Panc1 (cell line): ENCODE measurements around the gene C2CD4A. TPM values are rescaled to one million over a fixed set of nuclear protein-coding genes. Genes with fewer than 3 reads are reported as not detected.
A peak's percentile ranks its signal among the peaks of the same experiment; 100 is the strongest.

Source experiments
- ATAC-seq: fragments of 200-7000 bp; cut with Tn5 transposase; 2 replicates; pipeline ENCODE4 v1.9.1; 2020; ENCODE audit warnings: mild to moderate bottlenecking, moderate library complexity
- BruUV-seq: library from RNA; stranded (reverse); fragments of 400-500 nt; replicated peaks from 2 replicates; lab custom pipeline; 2021; lab: Mats Ljungman, UMichigan
- CTCF ChIA-PET: fragments of 300-600 bp; sonication (Branson Sonifier 250); formaldehyde crosslinking; loops from one replicate; lab custom pipeline; 2022; ENCODE audit warnings: antibody characterized with exemption; lab: Charles Lee
- POLR2A ChIA-PET: fragments of 300-600 bp; sonication (Branson Sonifier 250); formaldehyde crosslinking; loops from one replicate; lab custom pipeline; 2022; ENCODE audit warnings: antibody characterized with exemption; lab: Charles Lee
- DNase-seq: peaks from one replicate; pipeline ENCODE4 v3.0.0-alpha.2; 2010; ENCODE audit warnings: low read depth, low spot score
- H3K27ac ChIP-seq: 2 replicates; pipeline ENCODE4 v1.5.1; 2011; ENCODE audit warnings: mild to moderate bottlenecking, low read length, inconsistent platforms
- H3K27me3 ChIP-seq: fragments of 200-500 bp; sonication (Bioruptor generic); 2 replicates; pipeline ENCODE4 v1.6.0; 2014; ENCODE audit warnings: low read length, inconsistent platforms; ENCODE audit not compliant: control insufficient read depth, insufficient read depth
- H3K36me3 ChIP-seq: fragments of 200-500 bp; sonication (Bioruptor generic); 2 replicates; pipeline ENCODE4 v1.5.1; 2014; ENCODE audit warnings: inconsistent platforms, mild to moderate bottlenecking, low read length, moderate library complexity; ENCODE audit not compliant: control insufficient read depth, insufficient read depth
- H3K4me1 ChIP-seq: 2 replicates; pipeline ENCODE4 v1.5.1; 2011; ENCODE audit warnings: inconsistent platforms, mild to moderate bottlenecking, low read length, moderate library complexity; ENCODE audit not compliant: control insufficient read depth, insufficient read depth
- H3K4me3 ChIP-seq, 2 experiments: 2 replicates each; pipeline ENCODE4 v1.5.1; 2011 to 2012; ENCODE audit warnings: low read depth in 2 of 2, low read length in 2 of 2, mild to moderate bottlenecking in 2 of 2, inconsistent platforms in 1 of 2, moderate library complexity in 1 of 2
- H3K9me3 ChIP-seq: fragments of 200-500 bp; sonication (Bioruptor generic); 2 replicates; pipeline ENCODE4 v1.5.1; 2014; ENCODE audit warnings: low read depth, mild to moderate bottlenecking, inconsistent platforms, low read length, moderate library complexity; ENCODE audit not compliant: control insufficient read depth, insufficient read depth
- CTCF ChIP-seq: fragments of 450-650 bp; IDR thresholded peaks from 2 replicates; pipeline ENCODE4 v1.5.1; 2017; ENCODE audit warnings: mild to moderate bottlenecking
- POLR2AphosphoS5 ChIP-seq: IDR thresholded peaks from 2 replicates; pipeline ENCODE4 v1.6.1; 2012; ENCODE audit warnings: mild to moderate bottlenecking, low read depth, low read length, moderate library complexity
- REST ChIP-seq, 2 experiments: IDR thresholded peaks; 2 replicates each; pipeline ENCODE4 v1.6.1; 2011 to 2012; ENCODE audit warnings: low read depth in 2 of 2, control low read depth in 1 of 2, low read length in 1 of 2, mild to moderate bottlenecking in 1 of 2, moderate library complexity in 1 of 2; ENCODE audit not compliant: insufficient read depth in 1 of 2
- SIN3A ChIP-seq: IDR thresholded peaks from 2 replicates; pipeline ENCODE4 v1.6.1; 2012; ENCODE audit warnings: low read depth, mild to moderate bottlenecking, low read length, moderate library complexity, borderline replicate concordance; ENCODE audit not compliant: insufficient read depth
- TCF7L2 ChIP-seq: IDR thresholded peaks from 2 replicates; pipeline ENCODE4 v1.6.1; 2011; ENCODE audit warnings: mild to moderate bottlenecking, low read depth, low read length, inconsistent platforms
- in situ Hi-C: cut with HindIII; loops from 2 replicates; pipeline ENCODE4 v1.10.0; 2016; ENCODE audit warnings: low sequenced_read_pairs, low pct_unique_long_range_greater_than_20kb
- intact Hi-C: fragments of 100-400 bp; cut with micrococcal nuclease; formaldehyde crosslinking; loops from one replicate; pipeline ENCODE4 v1.10.0; 2022; ENCODE audit not compliant: unreplicated experiment
- total RNA-seq: library from RNA; stranded (reverse); gene quantifications from one replicate; pipeline ENCODE4 v1.2.1, GENCODE V29; 2021; ENCODE audit not compliant: unreplicated experiment

Gene C2CD4A
- total RNA-seq, 1 experiment from 2014 or later, result 0.15 TPM

GRCh38 chr15:62063825-62064635 is 2.7 kb upstream of the C2CD4A start:
- BruUV-seq, result no TSS peak
- Histone ChIP-seq H3K27me3 (peaks cover 36% of the 10 kb centered on the region), H3K36me3 (peaks cover 3% of the 10 kb centered on the region; the same call in 1 of the 2 replicates), H3K4me3 (no peak overlapping the region), H3K4me1 (peaks cover 11% of the 10 kb centered on the region), H3K9me3 (no peaks in the 10 kb centered on the region), H3K27ac (no peak overlapping the region)
- intact Hi-C loops (no loop called here), in situ Hi-C loops (no loop called here)
- TF ChIP-seq CTCF (no peak), TCF7L2 (no peak), POLR2AphosphoS5 (no peak), REST (IDR thresholded peaks at IDR 0.05; ENCODE audit: insufficient read depth in 1 of 2, low read depth in 2 of 2, low read length in 1 of 2) (no peak), SIN3A (no peak)
- ChIA-PET POLR2A (interaction anchor here (0.7 kb wide), 2 partner anchors 520 to 598 kb away, joined by 3 to 9 read pairs; no protein-coding TSS in a partner anchor), CTCF (interaction anchor here (0.6 kb wide), 1 partner anchor 11 kb away, joined by 6 read pairs; no protein-coding TSS in a partner anchor)
- DNase-seq (no peak), ATAC-seq (no peak)

GRCh38 chr15:62067448-62068044 is 769 bp downstream of the C2CD4A start:
- no peak for TF ChIP-seq SIN3A
- no peak for TF ChIP-seq TCF7L2
- peak; percentile 28; the same call in 1 of the 2 replicates for TF ChIP-seq CTCF
- ChIA-PET POLR2A (no interaction called here), CTCF (no interaction called here)
- DNase-seq (no peak), ATAC-seq (peak; percentile 80)
- Histone ChIP-seq H3K9me3 (no peaks in the 10 kb centered on the region), H3K27me3 (peaks cover 24% of the 10 kb centered on the region), H3K4me3 (peak overlapping the region; percentile 46 to 55), H3K27ac (no peak overlapping the region), H3K4me1 (peaks cover 7% of the 10 kb centered on the region), H3K36me3 (no peaks in the 10 kb centered on the region)
- in situ Hi-C loops (no loop called here), intact Hi-C loops (no loop called here)
- no TSS peak for BruUV-seq
